RWPE2 (cell line): ENCODE measurements around the gene THRB.

Experiments used
- ATAC-seq: fragments of 200-7000 bp; cut with Tn5 transposase; 3 replicates; pipeline ENCODE4 v1.9.1; 2021; ENCODE audit warnings: low read depth
- DNase-seq: peaks from one replicate; pipeline ENCODE4 v3.0.0-alpha.2; 2020; ENCODE audit warnings: low spot score
- H3K27ac ChIP-seq: fragments of 450-650 bp; 2 replicates; pipeline ENCODE4 v1.5.1; 2017; ENCODE audit warnings: mild to moderate bottlenecking; ENCODE audit not compliant: poor library complexity, severe bottlenecking
- H3K27me3 ChIP-seq: fragments of 250-450 bp; sonication (Bioruptor Pico); 2 replicates; pipeline ENCODE4 v1.5.1; 2021; ENCODE audit warnings: mild to moderate bottlenecking, moderate library complexity; ENCODE audit not compliant: insufficient read depth, poor library complexity, severe bottlenecking
- H3K36me3 ChIP-seq: fragments of 250-450 bp; sonication (Bioruptor Pico); 2 replicates; pipeline ENCODE4 v1.5.1; 2020; ENCODE audit warnings: low read depth, mild to moderate bottlenecking, moderate library complexity
- H3K4me1 ChIP-seq: fragments of 250-450 bp; sonication (Bioruptor Pico); 2 replicates; pipeline ENCODE4 v1.5.1; 2021; ENCODE audit warnings: mild to moderate bottlenecking, moderate library complexity; ENCODE audit not compliant: insufficient read depth, poor library complexity, severe bottlenecking
- H3K4me3 ChIP-seq: fragments of 250-450 bp; sonication (Bioruptor Pico); 2 replicates; pipeline ENCODE4 v1.5.1; 2021; ENCODE audit warnings: mild to moderate bottlenecking, moderate library complexity; ENCODE audit not compliant: severe bottlenecking
- H3K9me3 ChIP-seq: fragments of 250-450 bp; sonication (Bioruptor Pico); 2 replicates; pipeline ENCODE4 v1.5.1; 2021; ENCODE audit warnings: mild to moderate bottlenecking, moderate library complexity; ENCODE audit not compliant: severe bottlenecking
- TF ChIP-seq, protein P1 (sequence below): fragments of 450-650 bp; IDR thresholded peaks from one replicate; pipeline ENCODE4 v1.5.1; 2017; ENCODE audit warnings: mild to moderate bottlenecking, moderate library complexity; ENCODE audit not compliant: poor library complexity, severe bottlenecking

THRB gene

DNA sequence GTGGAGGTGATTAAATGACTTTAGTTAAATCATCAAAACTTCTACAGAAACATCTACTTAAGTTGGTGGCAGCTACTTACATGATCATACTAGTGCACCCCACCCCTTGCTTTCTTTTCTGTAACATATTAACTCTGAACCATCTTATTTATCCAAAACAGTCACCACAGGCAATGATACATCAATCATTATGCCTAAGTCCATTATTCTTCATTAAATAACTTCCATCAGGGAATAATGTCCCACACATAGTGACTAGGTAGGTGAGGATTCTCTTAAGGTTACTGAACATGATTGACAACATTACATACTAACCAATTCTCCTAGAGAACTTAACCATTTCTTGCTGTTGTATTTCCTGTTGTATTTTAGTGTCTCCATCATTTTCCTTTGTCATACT lies 339.4 kb downstream of the THRB start:
- no peak overlapping the region for H3K4me3 ChIP-seq
- no peak overlapping the region for H3K27ac ChIP-seq
- no peaks in the 10 kb centered on the region for H3K36me3 ChIP-seq
- H3K27me3 ChIP-seq: no peaks in the 10 kb centered on the region
- no peaks in the 10 kb centered on the region for H3K4me1 ChIP-seq
- DNase-seq (no peak), ATAC-seq (no peak)
- H3K9me3 ChIP-seq: no peaks in the 10 kb centered on the region
- TF ChIP-seq, protein P1, sequence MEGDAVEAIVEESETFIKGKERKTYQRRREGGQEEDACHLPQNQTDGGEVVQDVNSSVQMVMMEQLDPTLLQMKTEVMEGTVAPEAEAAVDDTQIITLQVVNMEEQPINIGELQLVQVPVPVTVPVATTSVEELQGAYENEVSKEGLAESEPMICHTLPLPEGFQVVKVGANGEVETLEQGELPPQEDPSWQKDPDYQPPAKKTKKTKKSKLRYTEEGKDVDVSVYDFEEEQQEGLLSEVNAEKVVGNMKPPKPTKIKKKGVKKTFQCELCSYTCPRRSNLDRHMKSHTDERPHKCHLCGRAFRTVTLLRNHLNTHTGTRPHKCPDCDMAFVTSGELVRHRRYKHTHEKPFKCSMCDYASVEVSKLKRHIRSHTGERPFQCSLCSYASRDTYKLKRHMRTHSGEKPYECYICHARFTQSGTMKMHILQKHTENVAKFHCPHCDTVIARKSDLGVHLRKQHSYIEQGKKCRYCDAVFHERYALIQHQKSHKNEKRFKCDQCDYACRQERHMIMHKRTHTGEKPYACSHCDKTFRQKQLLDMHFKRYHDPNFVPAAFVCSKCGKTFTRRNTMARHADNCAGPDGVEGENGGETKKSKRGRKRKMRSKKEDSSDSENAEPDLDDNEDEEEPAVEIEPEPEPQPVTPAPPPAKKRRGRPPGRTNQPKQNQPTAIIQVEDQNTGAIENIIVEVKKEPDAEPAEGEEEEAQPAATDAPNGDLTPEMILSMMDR: no peak

DNA sequence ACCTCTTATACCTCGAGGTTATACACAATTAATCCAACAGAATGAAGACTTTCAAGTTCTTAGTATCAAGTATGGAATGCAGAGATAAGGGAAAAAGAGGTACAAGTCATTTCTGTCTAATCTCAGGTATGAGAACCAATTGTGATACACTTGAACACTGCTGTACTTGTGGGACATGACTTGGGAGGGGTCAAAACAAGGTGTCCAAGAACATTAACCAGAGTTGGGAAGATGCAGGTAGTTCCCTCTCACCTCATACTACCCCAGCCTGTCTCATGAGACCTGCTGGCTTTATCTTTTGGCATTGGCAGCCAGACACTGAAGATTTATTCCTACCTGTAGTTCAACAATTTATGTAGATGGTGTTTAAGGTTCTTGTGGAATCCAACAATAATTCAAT lies 339.9 kb downstream of the THRB start:
- TF ChIP-seq, protein P1: no peak
- DNase-seq (no peak), ATAC-seq (no peak)
- Histone ChIP-seq H3K27ac (no peak overlapping the region), H3K27me3 (no peaks in the 10 kb centered on the region), H3K4me3 (no peak overlapping the region), H3K4me1 (no peaks in the 10 kb centered on the region), H3K9me3 (no peaks in the 10 kb centered on the region), H3K36me3 (no peaks in the 10 kb centered on the region)

DNA sequence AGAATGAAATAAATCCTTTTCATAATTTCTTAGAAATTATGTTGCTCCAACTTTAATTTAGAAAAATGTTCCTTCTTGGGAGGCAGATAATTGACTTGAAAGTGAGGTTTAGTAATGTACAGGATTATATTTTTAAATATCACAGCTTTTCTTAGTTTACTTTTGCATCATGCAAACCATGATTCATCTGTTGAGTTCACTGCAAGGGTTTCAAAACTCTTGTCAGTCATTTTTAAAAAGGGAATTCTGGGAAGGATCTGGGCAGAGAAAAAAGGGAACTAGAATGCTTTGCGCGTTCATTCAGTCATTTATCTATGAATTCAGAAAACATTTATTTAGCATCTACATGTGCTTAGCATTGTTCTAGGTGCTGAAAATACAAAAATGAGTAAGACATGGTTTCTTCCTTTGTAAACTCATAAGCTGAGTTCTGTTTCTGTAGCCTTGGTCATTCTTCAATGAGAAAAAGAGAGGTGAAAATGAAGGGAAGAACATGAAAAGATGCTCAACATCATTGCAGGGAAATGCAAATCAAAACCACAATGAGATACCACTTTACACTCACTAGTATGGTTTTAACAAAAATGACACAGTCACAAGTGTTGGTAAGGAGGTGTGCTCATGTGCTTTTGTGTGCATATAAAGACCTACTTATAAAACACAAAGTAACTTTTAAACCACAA lies 340.5 kb downstream of the THRB start:
- H3K27ac ChIP-seq: no peak overlapping the region
- TF ChIP-seq, protein P1: no peak
- no peaks in the 10 kb centered on the region for H3K4me1 ChIP-seq
- no peak overlapping the region for H3K4me3 ChIP-seq
- no peak for DNase-seq
- no peaks in the 10 kb centered on the region for H3K36me3 ChIP-seq
- no peaks in the 10 kb centered on the region for H3K27me3 ChIP-seq
- no peak for ATAC-seq
- no peaks in the 10 kb centered on the region for H3K9me3 ChIP-seq

DNA sequence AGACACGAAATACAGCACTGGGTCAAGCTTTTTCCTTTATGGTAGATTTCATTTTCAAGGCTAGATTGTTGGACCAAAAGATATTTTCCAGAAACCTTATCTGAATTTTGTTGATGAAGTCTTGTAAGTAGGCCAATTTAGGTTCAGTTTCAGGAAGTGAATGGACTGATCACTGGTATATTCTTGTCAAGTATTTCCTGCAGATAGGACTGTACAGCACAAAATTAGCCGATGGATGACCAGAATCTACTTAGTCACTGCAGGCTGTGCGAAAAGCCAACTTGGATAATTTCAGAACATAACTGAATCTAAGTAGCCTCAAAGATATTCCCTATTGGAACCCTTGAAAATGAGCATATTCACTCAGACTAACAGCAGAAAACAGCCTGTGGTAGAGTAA lies 343.1 kb downstream of the THRB start:
- Histone ChIP-seq H3K36me3 (no peaks in the 10 kb centered on the region), H3K27me3 (no peaks in the 10 kb centered on the region), H3K27ac (no peak overlapping the region), H3K4me3 (no peak overlapping the region), H3K4me1 (peaks cover 4% of the 10 kb centered on the region), H3K9me3 (no peaks in the 10 kb centered on the region)
- TF ChIP-seq, protein P1: no peak
- DNase-seq: no peak
- ATAC-seq: no peak

DNA sequence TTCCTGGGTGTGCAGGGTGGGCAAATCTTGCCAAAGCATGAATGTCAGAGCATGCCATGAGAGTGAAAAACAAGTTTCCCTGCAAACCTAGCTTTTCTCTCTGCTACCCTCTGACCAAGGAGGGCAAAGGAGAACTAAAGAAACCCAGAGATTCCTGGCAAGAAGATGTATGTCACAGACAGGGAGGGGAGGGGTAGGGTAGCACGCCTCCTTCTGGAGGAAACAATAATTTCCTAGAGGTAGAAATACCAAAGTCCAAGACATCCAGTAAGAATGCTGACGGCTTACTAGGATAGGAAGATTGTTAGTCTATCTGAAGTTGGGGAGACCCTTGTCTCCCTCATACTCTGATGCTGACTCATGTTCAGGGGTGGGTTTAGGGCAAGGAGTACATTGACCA lies 345.6 kb downstream of the THRB start:
- no peak for DNase-seq

More for the DNA sequence above, 345.6 kb downstream of the THRB start:
- no peak overlapping the region for H3K27ac ChIP-seq
- H3K4me3 ChIP-seq: no peak overlapping the region
- no peaks in the 10 kb centered on the region for H3K27me3 ChIP-seq
- peaks cover 21% of the 10 kb centered on the region for H3K4me1 ChIP-seq
- no peaks in the 10 kb centered on the region for H3K36me3 ChIP-seq
- H3K9me3 ChIP-seq: no peaks in the 10 kb centered on the region
- no peak for ATAC-seq
- TF ChIP-seq, protein P1: no peak
